Fibroblast of villous mesenchyme (primary cell): ENCODE data around the gene PDK2. TPM values are rescaled to one million over a fixed set of nuclear protein-coding genes. Genes with fewer than 3 reads are reported as not detected.

ENCODE experiments used
- DNase-seq: peaks from one replicate; pipeline ENCODE4 v3.0.0-alpha.2; 2010; ENCODE audit warnings: low read depth
- H3K4me3 ChIP-seq: 2 replicates; pipeline ENCODE4 v1.5.1; 2011; ENCODE audit warnings: low read depth, mild to moderate bottlenecking, low read length
- CTCF ChIP-seq: IDR thresholded peaks from 2 replicates; pipeline ENCODE4 v1.5.1; 2012; ENCODE audit warnings: low read depth, mild to moderate bottlenecking, low read length; ENCODE audit not compliant: insufficient read depth
- total RNA-seq: library from RNA; depleted of rRNA; stranded (reverse); fragments of >200 nt; gene quantifications from 2 replicates; pipeline ENCODE4 v1.2.3, GENCODE V29; 2012

The PDK2 gene
- total RNA-seq, 1 donor: 20.3 TPM

- no peak for DNase-seq
- TF ChIP-seq CTCF: no peak
- H3K4me3 ChIP-seq: no peak overlapping the region
Measured at GRCh38 chr17:50109207-50109606, 14.1 kb downstream of the PDK2 start.

GRCh38 chr17:50109785-50110184, 14.6 kb downstream of the PDK2 start:
- TF ChIP-seq CTCF: no peak
- H3K4me3 ChIP-seq: no peak overlapping the region
- no peak for DNase-seq

GRCh38 chr17:50110591-50111349, 15.6 kb downstream of the PDK2 start:
- TF ChIP-seq CTCF: no peak
- DNase-seq: no peak
- H3K4me3 ChIP-seq: no peak overlapping the region

GRCh38 chr17:50111673-50112655, 16.8 kb downstream of the PDK2 start:
- H3K4me3 ChIP-seq: no peak overlapping the region
- no peak for TF ChIP-seq CTCF
- no peak for DNase-seq

GRCh38 chr17:50112694-50113093, 17.5 kb downstream of the PDK2 start:
- no peak for TF ChIP-seq CTCF
- H3K4me3 ChIP-seq: no peak overlapping the region
- DNase-seq: no peak

- no peak for DNase-seq
- no peak overlapping the region for H3K4me3 ChIP-seq
- no peak for TF ChIP-seq CTCF
Measured at GRCh38 chr17:50113624-50114320, 18.6 kb downstream of the PDK2 start.
